AG04450 (cell line): Measurements from ENCODE around the gene REV3L. TPM values are rescaled to one million over a fixed set of nuclear protein-coding genes. Genes with fewer than 3 reads are reported as not detected.

Experiments used
- CTCF ChIA-PET: fragments of 300-600, 350-600 bp; formaldehyde crosslinking; extraction: SDS; loops from one replicate; lab custom pipeline; 2022; ENCODE audit warnings: antibody characterized with exemption, inconsistent platforms; lab: Charles Lee
- POLR2A ChIA-PET: fragments of 350-600 bp; formaldehyde crosslinking; extraction: SDS; loops from one replicate; lab custom pipeline; 2021; ENCODE audit warnings: antibody characterized with exemption, inconsistent platforms; lab: Yijun Ruan, JAX
- DNase-seq: peaks from one replicate; pipeline ENCODE4 v3.0.0-alpha.2; 2011; ENCODE audit warnings: low read depth, low spot score
- H3K27ac ChIP-seq: one replicate; pipeline ENCODE4 v1.5.1; 2012; ENCODE audit warnings: low read depth, low read length, control low read depth
- H3K27me3 ChIP-seq: one replicate; pipeline ENCODE4 v1.6.0; 2012; ENCODE audit warnings: low read length; ENCODE audit not compliant: control insufficient read depth, insufficient read depth
- H3K4me3 ChIP-seq: 2 replicates; pipeline ENCODE4 v1.5.1; 2011; ENCODE audit warnings: mild to moderate bottlenecking, low read depth, low read length, control low read depth
- H3K9me3 ChIP-seq: 2 replicates; pipeline ENCODE4 v1.5.1; 2012; ENCODE audit warnings: low read length; ENCODE audit not compliant: control insufficient read depth, insufficient read depth
- polyA plus RNA-seq: library from polyadenylated mRNA; depleted of rRNA; stranded (reverse); fragments of >200 nt; gene quantifications from 2 replicates; pipeline ENCODE4 v1.2.3, GENCODE V29; 2011
- TF ChIP-seq, protein P1 (sequence below): IDR thresholded peaks from 2 replicates; pipeline ENCODE4 v1.5.1; 2011; ENCODE audit warnings: low read depth, low read length, control low read depth, inconsistent platforms

The REV3L gene
- polyA plus RNA-seq, 1 experiment = 38.4 TPM

DNA sequence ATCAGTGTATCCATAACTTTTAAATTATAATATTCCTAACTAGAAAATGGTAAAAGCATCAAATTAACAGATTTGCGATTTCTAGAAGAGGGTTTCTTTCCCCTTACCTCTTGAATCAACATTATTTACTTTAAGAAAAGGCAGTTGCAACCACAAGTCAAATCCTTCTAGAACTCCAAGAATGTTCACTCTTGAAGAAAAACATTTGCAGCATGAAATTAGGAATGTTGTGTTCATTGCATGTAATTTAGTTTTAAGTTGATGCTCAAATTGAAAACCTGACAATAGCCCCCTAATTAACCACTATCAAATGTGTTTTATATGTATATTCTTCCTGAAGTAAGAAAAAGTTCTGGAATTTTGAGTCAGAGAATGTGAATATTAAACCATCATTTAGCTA, 2.3 kb upstream of the REV3L start:
- ChIA-PET CTCF (no interaction called here), POLR2A (interaction anchor here (2.8 kb wide), 1 partner anchor 88 kb away, joined by 15 read pairs; no protein-coding TSS in a partner anchor)
- no peak for DNase-seq
- Histone ChIP-seq H3K4me3 (no peak overlapping the region; the same call in 1 of the 2 replicates), H3K9me3 (no peaks in the 10 kb centered on the region), H3K27me3 (no peaks in the 10 kb centered on the region), H3K27ac (no peak overlapping the region)
- TF ChIP-seq, protein P1, sequence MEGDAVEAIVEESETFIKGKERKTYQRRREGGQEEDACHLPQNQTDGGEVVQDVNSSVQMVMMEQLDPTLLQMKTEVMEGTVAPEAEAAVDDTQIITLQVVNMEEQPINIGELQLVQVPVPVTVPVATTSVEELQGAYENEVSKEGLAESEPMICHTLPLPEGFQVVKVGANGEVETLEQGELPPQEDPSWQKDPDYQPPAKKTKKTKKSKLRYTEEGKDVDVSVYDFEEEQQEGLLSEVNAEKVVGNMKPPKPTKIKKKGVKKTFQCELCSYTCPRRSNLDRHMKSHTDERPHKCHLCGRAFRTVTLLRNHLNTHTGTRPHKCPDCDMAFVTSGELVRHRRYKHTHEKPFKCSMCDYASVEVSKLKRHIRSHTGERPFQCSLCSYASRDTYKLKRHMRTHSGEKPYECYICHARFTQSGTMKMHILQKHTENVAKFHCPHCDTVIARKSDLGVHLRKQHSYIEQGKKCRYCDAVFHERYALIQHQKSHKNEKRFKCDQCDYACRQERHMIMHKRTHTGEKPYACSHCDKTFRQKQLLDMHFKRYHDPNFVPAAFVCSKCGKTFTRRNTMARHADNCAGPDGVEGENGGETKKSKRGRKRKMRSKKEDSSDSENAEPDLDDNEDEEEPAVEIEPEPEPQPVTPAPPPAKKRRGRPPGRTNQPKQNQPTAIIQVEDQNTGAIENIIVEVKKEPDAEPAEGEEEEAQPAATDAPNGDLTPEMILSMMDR = no peak

DNA sequence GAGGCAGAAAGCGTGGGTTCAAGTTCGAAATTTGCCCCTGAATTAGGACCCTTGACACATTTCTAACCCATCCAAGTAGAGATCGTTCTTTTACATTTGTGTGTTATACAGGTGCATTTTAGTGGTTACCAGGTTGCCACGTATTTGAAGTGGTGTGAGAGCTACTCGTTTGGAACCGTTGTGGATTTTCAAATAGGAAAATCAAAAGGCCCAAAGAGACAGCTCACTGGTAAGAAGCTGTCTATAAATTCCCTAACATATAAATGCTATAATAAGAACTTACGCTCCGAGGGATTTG, 1.6 kb upstream of the REV3L start:
- peak overlapping the region; percentile 95 for H3K27ac ChIP-seq
- ChIA-PET POLR2A (interaction anchor here (0.7 to 2.8 kb wide), 7 partner anchors 60 to 226 kb away, joined by 3 to 18 read pairs (median 5); partner anchors contain the start of gene TRAF3IP2), CTCF (no interaction called here)
- DNase-seq = no peak
- TF ChIP-seq, protein P1 = no peak
- peak overlapping the region; percentile 60 for H3K4me3 ChIP-seq
- no peaks in the 10 kb centered on the region for H3K27me3 ChIP-seq
- H3K9me3 ChIP-seq = no peaks in the 10 kb centered on the region

DNA sequence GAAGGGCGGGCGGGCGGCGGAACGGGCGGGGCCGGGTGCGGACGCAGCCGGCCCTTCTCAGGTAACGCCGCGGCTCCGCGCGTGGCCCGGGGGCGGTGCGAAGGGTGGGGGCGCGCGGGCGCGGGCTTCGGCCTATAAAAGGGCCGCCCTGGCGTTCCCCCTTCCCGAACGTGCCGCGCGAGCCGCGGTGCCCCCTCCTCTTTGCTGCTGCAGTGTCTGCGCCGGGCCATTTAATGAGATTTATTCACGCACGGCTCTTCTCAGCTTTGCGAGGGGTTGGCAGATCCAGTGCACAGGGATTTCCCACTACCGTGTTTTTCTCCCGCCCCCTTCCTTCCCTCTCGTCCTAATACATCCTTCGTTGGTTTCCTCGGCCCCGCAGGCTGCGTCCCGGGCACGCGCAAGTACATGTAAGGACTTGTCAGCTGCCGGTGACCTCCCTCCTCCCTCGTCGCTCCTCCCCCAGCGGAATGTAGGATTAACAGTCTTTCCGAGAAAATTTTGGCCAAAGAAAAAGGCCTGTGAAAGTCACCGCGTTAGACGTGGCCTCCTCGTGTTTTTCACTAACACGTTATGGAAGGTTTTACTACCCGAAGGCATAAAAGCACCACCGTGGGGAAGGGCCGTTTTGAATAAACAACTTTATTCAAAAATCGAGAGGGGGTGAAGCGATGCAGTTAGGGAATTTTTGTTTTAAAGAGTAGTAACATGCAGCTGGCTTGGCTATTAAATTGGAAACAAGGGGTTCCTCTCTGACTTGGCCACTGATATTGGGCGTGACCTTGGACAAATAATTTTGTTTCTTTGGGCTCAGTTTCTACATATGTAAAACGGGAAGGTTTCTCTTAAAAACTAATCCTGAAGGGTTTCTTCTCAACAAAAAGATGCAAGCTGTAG, 966 bp upstream of the REV3L start:
- Histone ChIP-seq H3K9me3 (no peaks in the 10 kb centered on the region), H3K27me3 (no peaks in the 10 kb centered on the region), H3K4me3 (peak overlapping the region; percentile 60), H3K27ac (peak overlapping the region; percentile 95)
- ChIA-PET CTCF (no interaction called here), POLR2A (interaction anchor here (0.7 to 2.8 kb wide), 7 partner anchors 60 to 225 kb away, joined by 3 to 18 read pairs (median 5); partner anchors contain the start of gene TRAF3IP2)
- peak; percentile 95 for DNase-seq
- TF ChIP-seq, protein P1 = no peak

DNA sequence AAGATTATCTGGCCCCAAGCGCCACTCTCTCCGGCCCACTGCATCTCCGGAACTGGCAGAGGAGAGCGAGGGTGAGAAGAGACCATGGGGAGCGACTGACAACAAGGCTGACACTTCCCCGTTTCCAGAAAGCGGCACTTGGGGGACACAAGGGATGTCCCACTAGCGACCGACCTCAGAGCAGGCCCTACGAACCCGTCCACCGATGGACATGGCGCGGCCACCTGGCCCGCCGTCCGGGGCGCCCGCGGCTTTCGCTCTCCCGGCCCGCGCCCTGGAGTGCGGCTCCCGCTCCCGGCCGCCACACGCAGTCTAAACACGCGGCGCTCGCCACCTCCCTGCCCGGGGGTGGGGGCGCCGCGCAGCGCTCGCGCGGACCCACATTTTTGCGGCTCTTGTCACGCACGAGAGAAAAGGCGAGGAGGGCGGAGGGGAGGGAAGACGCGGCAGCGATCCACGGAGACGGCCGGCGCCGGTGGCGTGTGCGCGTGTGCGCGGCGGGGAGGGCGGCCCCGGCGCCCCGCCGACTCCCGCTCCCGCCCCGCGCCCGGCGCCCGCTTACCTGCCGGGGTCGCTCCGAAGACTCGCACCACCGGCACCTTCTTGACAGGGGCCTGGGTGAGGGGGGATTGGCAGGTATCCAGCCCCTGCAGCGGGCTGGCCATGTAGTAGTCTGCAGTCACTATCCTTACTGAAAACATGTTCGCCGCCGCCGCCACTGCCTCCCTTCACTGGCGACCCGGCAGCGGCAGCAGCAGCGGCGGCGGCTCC, 645 bp downstream of the REV3L start:
- Histone ChIP-seq H3K27me3 (no peaks in the 10 kb centered on the region), H3K27ac (peak overlapping the region; percentile 97), H3K9me3 (no peaks in the 10 kb centered on the region), H3K4me3 (peak overlapping the region; percentile 86)
- ChIA-PET POLR2A (interaction anchor here (0.5 to 2.8 kb wide), 12 partner anchors 23 to 224 kb away, joined by 3 to 18 read pairs (median 5); partner anchors contain the start of gene TRAF3IP2), CTCF (no interaction called here)
- DNase-seq = no peak
- TF ChIP-seq, protein P1 = no peak
